UCSD-AML1 (cell line): Measurements from ENCODE around the gene PRSS1.
"Not testable (repeated sequence)": the region's sequence is repeated elsewhere in the genome, so short reads cannot be mapped to it uniquely, and the experiment has no call there.

ENCODE experiments used
- DNase-seq: peaks from one replicate; lab custom pipeline; 2025; ENCODE audit not compliant: unreplicated experiment; lab: John Stamatoyannopoulos, UW

Gene PRSS1

DNA sequence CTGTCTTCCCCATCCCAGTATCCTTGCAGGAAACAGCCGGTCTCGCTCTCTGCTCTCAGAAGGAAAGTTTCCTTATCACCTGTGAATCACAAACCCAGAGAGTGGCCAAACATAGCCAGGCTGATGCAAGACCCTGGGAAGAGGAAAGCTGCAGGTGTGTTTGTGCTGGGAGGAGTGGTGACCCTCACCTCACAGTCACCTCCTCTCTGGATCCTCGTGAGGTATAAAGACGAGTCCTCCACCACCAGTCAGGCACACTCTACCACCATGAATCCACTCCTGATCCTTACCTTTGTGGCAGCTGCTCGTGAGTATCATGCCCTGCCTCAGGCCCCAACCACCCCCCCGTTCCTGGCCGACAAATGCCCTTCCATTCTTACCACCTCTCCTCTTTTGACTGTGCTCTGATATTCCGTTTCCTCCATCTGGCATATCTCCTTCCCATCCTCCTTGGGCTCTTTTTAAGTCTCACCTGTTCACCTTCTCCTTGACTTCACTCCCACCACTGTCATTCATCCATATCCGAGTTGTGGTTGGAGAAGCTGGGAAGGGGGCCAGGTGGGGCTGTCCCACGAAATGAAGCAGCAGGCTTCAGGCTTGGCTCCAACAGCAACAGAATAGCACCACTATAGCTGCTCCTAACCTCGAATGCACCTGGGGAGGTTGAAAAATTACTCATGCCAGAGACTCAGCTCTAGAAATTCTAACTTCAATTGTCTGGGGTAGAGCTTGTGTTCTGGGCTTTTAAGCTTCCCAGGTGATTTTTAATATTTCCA lies at the start of gene PRSS1:
Gene PRSS1, plus strand, starts transcription at position 255 of the 776 bp plus-strand sequence. Its CDS starts 13 bp downstream, at position 268.
- no peak for DNase-seq

DNA sequence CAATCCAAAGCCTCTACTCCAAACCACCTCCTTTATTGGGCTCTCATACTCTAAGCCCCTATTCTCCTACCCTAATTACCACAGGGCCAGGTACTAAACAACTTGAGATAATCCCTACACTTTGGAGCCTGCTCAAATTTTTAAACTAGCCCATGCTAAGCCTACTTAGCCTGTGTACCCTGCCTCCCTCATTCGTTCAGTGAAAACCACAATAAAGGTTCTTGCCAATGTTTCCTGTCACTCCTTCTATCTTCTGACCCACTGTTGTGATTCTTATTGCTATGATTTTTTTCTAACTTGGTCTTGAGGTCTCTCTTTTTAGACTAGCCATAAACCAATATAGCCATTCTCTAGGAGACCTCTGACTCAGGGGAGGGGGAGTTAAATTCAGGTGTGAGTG lies 48.3 kb upstream of the PRSS1 start:
- not testable (repeated sequence) for DNase-seq

DNA sequence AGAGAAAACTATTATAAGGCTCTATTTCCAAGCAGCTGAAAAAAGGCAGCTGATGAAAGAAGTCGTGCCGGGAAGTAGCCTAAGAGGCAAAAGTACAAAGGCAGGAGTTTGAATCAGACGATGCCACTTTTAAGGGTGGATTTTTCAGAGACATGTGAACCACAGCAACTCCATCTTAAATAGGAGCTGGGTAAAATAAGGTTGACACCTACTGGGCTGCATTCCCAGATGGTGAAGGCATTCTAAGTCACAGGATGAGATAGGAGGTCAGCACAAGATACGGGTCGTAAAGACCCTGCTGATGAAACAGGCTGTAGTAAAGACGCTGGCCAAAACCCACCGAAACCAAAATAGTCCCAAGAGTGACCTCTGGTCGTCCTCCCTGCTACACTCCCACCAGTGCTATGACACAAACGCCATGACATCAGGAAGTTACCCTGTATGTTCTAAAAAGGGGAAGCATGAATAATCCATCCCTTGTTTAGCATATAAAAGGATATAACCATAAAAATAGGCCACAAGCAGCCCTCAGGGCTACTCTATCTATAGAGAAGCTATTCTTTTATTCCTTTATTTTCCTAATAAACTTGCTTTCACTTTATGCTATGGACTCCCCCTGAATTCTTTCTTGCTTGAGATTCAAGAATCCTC lies 45.5 kb upstream of the PRSS1 start:
- DNase-seq: peak; percentile 11

DNA sequence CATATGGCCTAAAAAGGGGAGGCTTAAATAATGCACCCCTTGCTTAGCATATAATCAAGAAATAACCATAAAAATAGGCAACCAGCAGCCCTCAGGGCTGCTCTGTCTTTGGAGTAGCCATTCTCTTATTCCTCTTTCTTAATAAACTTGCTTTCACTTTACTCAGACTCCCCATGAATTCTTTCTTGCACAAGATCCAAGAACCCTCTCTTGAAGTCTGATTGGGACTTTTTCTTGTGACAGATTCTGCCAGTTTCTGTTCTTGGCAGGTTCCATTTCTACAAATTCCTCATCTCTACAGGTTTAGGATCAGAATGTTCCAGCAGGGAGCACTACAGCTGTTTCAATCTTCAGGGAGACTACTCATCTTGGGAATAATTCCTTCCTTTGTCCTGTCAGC lies 40.5 kb upstream of the PRSS1 start:
- not testable (repeated sequence) for DNase-seq

DNA sequence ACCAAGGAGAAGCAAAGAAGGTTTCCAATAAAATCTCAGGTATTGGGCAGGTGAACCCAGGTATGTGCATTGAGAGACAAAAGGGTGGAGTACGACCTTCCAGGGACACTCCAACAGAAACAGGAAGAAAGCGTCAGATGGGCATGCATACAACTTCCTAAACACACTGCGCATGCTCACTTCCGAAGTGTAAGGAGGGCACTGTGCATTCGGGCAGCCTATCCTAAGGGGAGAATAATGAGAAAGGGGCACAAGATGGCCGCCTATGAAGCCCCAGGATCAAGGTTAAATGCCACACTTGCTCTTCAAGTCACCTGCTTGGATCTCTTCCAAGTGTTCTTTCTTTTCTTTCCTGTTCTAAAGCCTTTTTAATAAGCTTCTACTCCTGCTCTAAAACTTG lies 39.4 kb upstream of the PRSS1 start:
- no peak for DNase-seq

DNA sequence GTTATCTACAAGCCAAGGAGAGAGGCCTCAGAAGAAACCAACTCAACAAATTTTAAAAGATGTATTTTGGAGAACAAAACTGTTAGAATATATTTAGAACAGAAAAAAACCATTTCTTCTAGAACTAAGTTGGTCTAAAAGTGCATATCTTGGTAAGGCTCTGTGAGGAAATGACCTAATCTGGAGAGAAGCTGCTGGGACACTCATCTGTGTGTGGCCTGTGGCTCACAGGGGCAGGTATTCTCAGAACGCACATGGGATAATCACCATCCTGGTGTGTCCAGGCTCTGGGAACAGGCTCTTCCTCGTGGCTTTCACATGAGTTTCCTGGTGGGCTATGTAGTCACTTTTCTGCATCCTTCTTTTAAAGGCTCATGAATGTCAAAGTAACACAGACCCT lies 38.1 kb upstream of the PRSS1 start:
- no peak for DNase-seq

DNA sequence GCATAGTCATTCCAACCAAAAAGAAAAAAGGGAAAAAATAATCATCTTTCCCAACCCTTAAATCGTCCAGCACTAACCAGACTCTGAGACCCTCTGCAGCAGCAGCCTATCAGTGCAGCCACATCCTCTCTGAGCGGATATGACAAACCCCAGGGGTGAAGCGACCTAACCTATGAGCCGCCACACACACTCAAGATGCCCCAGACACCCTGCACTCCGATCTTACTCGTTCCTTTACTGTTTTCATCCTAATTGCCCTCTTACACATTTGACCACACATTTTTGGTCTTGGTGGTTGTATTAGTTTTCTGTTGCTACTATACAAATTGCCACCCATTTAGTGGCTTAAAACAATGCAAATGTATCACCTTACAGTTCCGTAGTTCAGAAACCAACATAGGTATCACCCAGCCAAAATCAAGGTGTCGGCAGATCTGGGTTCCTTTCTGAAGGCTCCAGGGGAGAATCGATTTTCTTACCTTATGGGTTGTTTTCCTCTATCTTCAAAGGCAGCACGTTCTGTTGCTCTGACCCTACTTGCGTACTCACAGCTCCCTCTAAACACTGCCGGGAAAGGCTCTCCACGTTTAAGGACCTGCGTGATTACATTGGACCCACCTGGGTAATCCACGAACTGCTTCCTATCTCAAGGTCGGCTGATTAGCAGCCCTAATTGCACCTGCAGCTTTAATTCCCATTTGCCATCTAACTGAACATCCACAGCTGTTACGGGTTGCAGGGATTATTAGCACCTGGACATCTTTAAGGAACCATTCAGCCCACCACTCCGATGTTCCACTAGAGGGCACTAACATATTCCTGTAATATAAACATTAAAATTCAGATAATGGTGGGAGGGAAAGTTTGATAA lies 37.3 kb upstream of the PRSS1 start:
- no peak for DNase-seq

DNA sequence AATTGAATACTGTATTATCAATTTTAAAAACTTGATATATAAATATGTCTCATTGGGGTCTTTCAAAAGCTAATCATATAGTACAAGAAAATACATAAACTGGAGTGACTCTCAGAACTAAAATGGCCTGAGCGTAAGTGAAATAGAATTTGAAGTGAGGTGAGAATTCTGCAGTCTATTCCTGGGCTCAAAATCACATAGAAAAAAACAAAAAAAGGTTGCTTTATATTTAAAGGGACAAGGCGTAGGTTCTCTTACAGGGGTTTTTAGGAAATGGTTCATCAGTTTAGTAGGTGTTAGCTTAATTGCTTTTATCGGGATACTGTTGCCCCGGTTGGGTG lies 36.7 kb upstream of the PRSS1 start:
- DNase-seq: no peak

DNA sequence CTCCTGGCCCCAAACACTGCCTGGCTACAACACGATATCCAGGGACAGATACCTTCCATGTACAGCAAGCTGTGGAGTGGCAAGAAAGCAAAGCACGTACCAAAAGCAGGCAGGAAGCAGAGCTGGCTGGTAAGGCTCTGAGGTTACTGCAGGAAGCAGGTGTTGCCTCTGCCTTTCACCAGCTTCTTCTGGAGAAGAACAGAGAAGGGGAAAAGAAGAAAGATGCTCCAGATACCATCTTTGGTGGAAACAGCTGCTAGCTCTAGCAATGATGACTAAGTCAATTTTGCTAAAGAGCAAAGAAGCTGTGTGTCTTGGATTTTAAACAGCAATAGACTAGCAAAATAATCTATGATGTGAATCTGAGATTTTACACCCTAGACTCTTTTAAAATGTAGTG lies 34.9 kb upstream of the PRSS1 start:
- peak; percentile 59 for DNase-seq

DNA sequence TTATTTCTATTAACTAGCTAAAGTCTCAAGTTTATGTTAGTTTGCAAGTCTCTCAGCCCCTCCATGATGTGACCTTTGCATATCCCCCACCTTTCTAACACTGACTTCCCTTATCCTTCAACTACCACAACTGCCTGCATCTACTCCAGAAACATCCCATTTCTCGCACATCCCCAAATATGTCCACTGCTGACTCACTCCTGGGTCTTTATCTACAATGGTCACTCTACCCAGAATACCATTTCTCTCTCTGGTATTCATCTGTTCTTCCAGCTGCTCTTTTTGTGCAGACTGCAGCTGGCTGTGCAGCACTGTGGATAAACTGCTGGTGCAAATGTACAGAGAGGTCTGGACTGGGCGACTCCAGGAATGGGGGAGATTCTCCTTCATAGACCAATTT lies 32.7 kb upstream of the PRSS1 start:
- peak; percentile 12 for DNase-seq

DNA sequence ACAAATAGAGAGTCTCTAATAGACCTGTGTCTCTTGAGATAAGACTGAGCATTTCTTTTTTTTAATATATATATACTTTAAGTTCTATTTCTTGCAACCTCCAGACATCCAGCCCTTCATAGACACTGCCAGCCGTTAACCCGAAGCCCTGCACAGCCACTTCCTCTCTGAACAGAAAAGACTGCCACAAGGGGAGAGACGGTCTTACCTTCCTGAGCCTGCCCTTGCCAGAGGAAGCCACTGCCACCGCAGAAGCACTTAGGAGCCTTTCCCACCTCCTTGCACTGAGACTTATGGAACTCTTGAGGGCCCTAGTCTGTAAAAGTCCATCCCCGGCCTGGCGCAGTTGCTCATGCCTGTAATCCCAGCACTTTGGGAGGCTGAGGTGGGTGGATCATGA lies 31.8 kb upstream of the PRSS1 start:
- peak; percentile 57 for DNase-seq

DNA sequence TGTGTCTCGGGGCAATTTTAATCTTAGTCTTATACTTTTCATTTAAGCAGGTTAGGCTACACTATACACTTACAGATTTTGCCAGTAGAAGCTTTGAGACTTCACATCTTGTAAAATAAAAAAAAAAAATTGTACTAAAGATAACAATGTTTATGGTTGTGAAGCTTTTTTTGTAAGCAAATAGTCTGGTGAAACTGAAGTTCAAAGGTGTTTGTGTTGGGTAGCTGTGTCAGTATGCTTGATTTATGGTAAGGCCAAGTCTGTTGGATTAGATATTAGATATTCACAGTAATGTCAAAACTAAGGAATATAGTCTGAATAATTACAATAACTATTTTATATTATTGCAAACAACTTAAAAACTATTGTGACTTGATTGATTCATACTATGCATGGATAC lies 31.0 kb upstream of the PRSS1 start:
- DNase-seq: no peak

DNA sequence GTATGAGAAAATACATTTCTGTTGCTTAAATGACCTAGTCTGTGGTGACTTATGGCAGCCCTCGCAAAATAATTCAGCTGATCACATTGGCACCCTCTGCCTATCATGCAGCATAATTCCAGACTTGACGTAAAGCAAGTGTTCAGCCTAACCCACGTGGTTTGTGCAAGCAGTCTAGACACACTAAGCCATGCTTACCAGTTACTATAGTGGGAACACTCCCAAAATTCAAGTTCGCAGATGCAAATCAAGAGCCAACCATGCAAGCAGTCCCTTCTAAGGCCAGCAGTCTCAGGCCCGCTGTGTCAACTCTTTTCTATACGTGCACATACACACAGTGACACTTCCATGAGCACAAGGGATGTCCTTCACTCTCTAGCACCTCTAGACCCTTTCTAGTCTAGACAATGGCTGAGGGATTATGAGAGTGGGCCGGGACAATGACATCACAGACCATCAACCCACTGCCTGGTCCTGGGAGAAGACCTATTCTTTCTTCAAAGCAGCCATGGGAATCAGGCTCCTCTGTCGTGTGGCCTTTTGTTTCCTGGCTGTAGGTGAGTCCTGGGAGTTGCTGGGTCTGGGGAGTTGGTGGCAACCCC lies 29.0 kb upstream of the PRSS1 start:
- DNase-seq: no peak

DNA sequence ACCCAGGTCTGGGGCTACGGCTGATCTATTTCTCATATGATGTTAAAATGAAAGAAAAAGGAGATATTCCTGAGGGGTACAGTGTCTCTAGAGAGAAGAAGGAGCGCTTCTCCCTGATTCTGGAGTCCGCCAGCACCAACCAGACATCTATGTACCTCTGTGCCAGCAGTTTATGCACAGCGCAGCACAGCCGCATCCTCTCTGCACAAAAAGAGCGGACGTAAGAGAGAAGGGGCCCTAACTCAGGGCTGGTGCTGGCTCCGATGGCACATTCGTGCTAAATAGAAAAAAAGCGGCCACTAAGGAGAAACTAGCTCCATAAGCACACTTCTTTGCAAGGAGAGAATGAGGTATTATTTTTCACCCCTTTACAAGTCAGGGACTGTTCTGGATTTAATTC lies 28.3 kb upstream of the PRSS1 start:
- DNase-seq: no peak

DNA sequence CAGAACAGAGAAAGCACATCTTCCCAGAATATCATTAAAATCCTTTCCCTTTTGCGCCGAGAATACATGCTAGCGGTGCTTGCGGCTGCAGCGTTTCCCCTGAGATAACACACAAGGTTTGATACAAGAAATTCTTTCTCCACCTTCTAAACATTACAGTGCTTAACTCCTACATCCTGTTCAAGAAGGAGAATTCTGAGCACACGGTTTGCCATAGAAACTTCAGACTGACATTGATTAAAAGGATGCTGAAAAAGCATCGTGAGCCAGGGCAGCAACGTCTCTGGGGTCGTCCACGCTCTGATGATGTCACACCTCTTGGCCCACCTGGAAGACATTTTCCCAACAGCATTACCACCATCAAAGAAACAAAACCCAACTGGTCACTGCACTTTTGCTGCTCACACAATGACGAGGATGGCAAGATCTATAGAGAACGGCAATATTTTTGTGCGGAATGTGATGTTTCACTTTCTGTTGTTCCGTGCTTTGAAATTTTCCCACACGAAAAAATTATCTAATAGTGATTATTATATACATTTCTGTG lies 27.0 kb upstream of the PRSS1 start:
- no peak for DNase-seq

DNA sequence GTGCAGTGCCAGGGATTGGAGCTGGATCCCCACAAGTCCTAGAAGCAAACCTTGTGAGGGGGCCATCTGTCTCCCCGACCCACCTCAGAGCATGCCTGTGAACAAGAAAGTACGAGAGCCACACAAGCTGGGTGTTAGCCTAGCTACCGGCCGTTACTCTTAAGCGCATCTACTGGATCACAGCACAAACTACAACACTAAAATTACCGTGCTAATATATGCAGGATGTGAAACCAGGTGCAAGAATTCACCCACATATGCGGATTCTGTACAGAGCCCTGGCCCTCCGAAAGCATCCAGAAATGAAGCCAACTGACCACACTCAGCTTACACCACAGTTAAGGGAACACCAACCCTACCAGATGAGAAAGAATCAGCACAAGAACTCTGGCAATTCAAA lies 16.0 kb upstream of the PRSS1 start:
- no peak for DNase-seq

DNA sequence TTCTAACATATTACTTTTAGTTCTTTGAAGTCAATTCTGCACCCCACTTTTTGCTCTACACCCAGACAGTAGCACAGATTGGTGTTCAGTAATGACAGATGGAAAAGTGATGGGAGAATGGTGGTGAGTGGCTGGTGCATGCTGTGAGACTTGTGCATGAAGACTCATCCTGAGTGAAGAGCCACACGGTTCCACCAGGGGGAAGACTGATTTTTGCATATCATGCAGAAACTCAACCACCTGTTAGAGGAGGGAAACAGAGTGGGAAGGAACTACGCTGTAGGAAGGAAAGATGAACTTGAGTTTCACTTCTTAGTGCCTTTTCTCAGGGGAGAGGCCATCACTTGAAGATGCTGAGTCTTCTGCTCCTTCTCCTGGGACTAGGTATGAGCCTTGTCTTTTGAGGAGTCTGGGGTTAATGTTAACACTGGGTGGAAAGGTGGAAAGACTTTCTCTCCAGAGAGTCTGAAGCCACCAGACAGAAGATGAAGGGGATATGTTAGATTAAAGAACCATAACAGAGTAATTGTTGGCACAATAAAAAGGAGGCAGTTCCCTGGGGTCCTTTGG lies 9.3 kb upstream of the PRSS1 start:
- DNase-seq: no peak

DNA sequence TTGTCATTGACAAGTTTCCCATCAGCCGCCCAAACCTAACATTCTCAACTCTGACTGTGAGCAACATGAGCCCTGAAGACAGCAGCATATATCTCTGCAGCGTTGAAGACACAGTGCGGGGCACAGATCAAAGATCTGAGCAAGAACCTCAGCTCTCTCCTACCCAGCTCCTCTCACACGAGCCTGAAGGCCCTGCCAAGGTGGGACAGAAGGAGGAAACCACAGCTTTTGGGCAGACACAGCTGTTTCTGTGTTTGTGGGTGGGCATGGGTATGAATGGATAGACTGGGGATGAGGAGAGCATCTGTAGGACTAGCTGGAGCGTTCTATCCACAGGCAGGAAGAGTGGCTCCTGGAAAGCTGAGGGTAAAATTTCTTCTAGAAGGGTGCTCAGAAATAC lies 8.5 kb upstream of the PRSS1 start:
- DNase-seq: no peak

DNA sequence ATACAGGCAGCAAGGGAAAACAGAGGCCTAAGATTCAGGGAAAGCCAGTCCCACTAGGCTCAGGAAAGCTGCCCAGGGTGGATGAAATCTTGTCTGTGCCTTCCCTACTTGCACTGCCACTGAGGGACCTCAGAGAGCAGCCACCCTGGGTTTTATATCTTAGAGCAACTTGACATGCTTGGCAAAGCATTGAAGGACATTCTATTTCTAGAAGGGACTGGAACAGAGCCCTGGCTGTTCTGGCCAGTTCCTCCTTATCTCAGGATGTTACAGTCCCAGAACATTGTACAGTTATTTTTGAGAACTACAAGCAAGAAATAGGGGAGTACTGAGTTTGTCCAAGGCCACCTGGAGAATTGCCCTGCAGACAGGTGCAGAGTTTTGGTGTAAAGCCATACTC lies 7.3 kb upstream of the PRSS1 start:
- not testable (repeated sequence) for DNase-seq

DNA sequence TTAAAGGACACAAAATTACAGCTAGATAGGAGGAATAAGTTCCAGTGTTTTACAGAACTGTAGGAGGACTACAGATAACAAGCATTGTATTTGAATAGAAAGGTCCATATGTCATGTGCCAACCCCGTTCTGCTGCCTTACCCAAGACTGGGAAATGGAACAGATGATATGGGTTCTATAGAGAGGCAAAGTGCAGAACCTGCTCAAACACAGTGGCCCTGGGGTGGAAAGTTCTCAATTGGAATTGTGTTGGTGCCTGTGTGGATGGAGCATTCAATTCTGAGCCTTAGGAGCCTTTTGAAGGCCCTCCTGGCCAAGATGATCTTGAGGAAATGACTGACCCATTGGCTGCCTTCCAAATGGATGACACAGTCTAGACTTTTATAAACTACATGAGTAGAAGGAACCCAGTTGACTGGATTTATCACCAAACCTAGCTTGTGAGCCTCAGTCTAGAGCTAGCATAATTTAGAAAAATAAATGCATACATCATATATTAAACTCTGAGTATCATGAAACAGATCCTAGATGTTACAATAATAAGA lies 4.1 kb upstream of the PRSS1 start:
- DNase-seq: no peak

DNA sequence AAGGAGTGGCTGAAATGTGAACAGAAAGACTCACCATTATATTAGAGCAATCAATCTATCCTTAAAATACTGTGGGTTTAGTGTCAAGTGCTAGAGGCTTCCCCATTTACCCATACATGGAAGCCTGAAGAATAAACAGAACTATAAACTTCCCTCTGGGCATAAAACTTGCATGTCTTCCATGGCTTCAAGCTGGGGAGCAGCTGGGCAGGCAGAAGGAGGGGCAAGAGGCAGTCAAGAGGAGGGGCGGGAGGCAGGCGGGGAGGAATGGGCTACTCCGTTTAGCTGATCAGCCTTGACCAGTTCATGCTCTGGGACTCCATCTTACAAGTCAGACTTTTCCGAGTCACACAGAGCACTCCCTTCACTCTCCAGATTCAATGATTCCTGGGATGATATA lies 3.5 kb upstream of the PRSS1 start:
- no peak for DNase-seq
